Fibroblast of lung (primary cell): Measurements from ENCODE around the gene VTI1A.

ENCODE experiments used
- CTCF ChIP-seq, 2 donors: IDR thresholded peaks in 1 of 2; conservative IDR thresholded peaks in 1 of 2; 1 replicate in 1 of 2; 2 replicates in 1 of 2; pipeline ENCODE4 v1.5.1; 2011 to 2012; ENCODE audit warnings: low read length in 2 of 2, control low read depth in 1 of 2, inconsistent platforms in 1 of 2, low read depth in 1 of 2, mild to moderate bottlenecking in 1 of 2
- EZH2 ChIP-seq: IDR thresholded peaks from 2 replicates; pipeline ENCODE4 v1.5.1; 2012; ENCODE audit warnings: low read length, control low read depth, mild to moderate bottlenecking; ENCODE audit errors: missing control alignments

GRCh38 chr10:112533916-112534315 lies 86.9 kb downstream of the VTI1A start:
- TF ChIP-seq EZH2, result no peak
- TF ChIP-seq CTCF (conservative IDR thresholded peaks at IDR 0.05 in 1 of 2, IDR thresholded peaks at IDR 0.05 in 1 of 2; ENCODE audit: low read depth in 1 of 2, low read length in 2 of 2), result no peak
